COLO829 (cell line): ENCODE data around the gene FGF6.
A peak's percentile ranks its signal among the peaks of the same experiment; 100 is the strongest.
"Not testable (repeated sequence)": the region's sequence is repeated elsewhere in the genome, so short reads cannot be mapped to it uniquely, and the experiment has no call there.

Experiments
- DNase-seq: peaks from one replicate; pipeline ENCODE4 v3.0.0; 2012; ENCODE audit warnings: low spot score

FGF6 gene, protein sequence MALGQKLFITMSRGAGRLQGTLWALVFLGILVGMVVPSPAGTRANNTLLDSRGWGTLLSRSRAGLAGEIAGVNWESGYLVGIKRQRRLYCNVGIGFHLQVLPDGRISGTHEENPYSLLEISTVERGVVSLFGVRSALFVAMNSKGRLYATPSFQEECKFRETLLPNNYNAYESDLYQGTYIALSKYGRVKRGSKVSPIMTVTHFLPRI

DNA sequence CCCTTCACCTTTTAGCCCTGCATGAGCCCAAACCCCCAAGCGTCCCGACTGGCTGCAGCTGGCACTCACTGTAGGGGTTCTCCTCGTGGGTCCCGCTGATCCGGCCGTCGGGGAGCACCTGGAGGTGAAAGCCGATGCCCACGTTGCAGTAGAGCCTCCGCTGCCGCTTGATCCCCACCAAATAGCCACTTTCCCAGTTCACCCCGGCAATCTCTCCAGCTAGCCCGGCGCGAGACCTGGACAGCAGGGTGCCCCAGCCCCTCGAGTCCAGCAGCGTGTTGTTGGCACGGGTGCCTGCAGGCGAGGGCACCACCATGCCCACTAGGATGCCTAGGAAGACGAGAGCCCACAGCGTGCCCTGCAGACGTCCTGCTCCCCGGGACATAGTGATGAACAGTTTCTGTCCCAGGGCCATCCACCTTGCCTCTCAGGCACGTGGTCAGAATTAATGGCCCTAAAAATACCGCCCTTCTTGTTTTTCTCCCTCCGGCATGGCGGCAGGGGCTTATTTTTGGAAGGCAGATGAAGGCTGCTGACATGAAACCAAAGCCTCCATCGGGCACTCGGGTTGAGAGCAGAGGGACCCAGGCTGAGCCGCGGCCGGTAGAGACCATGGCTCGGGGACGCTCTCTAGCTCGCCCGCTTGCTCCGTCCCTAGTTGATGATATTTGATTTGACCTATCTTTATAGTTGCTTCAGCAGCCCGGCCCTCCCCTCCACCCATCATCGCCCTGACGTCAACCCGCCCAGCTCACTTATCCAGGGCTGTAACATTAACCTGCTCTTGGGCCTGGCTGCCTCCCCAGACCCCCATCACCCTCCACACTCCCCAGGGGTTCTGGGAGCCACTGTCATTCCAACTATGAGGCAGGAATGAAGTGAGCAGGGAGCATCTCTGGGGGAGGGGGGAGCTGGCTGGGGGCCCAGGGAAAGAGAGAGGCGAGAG is at the start of gene FGF6:
TSS of gene FGF6 (minus strand) at position 660 of the 946 bp plus-strand sequence. CDS start at position 415, 245 bp downstream.
- no peak for DNase-seq

- DNase-seq, result no peak
Measured at GRCh38 chr12:4490973-4491372, 45.4 kb upstream of the FGF6 start.

DNA sequence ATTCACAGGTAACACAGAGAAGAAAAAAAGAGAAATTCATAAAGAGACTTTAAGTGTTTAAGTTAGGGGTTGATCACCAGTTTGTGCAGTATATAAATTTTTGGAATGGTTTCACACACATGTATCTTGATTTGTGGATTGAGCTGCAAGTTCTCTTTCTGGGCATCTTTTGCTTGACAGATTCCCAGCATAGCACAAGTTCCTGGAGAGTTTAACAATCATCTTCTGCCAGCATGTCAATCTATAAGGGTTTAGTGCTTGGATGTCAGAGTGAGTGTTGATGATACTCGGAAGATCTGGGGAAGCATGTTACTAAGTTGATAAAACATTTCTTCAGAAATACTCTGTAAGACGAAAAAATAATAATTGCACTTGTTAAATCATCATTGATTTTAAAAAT is 43.9 kb upstream of the FGF6 start:
- no peak for DNase-seq

DNA sequence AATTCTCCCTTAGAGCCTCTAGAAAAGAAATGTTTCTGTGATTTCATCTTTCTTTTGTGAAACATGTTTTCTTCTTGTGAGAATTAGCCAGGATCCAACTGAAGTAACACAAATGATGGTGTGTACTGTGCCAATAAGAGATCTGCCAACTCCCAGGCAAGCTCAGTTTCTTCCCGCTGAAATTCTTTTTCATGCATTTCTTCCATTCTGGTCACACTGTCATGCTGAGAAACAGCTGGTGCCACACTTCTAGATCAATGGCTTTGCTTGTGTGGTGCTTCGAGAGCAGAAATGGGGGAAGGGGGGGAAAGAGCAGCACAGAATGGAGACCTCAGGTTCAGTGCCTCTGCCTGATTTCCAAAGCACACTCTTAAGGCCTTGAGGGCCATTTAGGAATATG is 41.4 kb upstream of the FGF6 start:
- no peak for DNase-seq

GRCh38 chr12:4486049-4486699 is 40.6 kb upstream of the FGF6 start:
- DNase-seq, result no peak

DNA sequence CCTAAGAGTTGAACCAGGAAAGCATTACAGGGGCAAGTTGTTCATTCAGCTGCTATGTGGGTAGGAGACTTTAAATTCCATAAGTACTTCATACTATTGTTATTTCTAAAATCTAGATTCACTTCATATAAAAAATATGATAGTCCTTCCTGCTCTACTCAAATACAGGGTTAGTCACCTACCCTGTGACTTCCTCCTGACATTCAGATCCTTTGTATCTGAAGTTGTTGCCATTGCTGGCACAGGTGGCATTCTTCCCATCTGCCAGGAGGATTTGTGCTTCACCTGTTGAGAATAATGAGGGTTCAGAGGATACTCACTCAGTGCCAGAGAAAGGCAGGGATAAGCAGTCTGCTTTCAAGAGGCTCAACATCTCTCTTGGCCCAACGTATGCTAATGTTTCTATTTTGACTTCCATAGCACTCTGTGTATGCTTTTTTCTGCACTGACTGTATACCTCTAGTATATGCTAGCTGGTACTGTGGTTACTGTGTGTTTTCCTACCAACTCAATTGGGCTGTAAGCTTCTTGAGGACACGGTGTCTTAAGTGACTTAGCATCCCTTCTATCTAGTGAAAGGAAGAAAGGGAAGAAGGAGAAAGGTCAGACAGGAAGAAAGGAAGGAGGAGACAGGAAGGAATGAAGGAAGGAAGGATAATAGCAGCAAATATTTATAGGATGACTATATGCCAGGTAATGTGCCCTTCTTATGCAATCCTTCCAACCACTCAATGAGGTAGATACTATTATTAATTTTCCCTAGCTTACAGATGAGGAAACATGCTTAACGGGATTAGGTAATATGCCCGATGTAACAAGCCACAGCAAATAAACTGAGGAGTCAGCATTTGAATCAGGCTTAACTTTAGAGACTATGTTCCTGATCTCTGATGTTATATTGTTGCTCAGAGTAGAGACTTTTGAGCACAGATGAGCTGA is 38.5 kb upstream of the FGF6 start:
- DNase-seq, result no peak

DNA sequence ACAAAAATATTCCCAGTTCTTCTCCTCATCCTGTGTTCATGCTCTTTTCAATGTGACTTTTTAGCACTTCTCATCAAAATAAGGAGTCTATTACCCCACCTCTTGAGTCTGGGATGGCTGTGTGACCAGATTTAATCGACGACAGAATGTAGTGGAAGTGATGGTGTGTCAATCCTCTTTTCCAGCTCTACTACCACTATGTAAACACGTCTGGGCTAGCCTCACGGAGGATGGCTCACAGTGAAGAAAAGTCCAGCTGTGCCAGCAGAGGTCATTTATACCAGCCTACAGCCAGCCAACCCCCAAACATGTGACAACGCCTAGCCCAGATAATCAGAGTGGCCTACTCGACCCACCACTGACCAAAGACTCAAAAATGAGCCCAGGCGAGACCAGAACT is 37.3 kb upstream of the FGF6 start:
- no peak for DNase-seq

DNA sequence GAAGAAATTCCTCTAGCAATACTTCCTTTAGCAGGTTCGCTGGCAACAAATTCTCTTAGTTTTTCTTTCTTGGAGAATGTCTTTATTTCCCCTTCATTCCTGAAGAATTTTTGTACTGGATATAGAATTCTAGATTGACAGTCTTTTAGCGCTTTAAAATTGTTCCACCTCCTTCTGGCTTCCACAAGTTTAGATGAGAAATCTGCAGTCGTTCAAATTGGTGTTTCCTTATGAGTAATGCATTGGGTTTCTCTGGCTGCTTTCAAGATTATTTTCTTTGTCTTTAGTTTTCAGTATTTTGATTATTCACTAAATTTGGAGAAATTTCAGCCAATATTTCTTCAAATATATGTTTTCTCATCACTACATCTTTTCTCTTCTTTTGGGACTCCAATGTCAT is 33.3 kb upstream of the FGF6 start:
- DNase-seq, result no peak

DNA sequence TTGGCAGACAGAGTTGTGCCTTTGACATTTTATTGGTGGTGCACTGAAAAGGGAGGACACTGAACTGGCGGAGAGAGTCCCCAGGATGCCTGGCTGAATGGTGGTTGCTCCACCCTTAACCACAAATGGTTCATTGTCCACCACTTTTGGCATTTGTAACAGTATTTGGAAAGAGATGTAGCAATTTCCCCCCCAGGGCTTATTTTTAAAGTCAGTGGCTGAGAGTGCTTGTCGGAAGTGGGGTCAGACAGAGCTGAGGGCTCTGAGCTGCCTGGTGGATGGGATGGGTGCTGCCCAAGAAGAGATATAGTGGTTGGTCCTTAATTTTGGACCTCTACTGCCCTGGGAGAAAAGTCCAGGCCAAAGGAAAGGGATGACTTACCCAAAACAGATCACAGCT is 31.5 kb upstream of the FGF6 start:
- DNase-seq, result peak; percentile 21

DNA sequence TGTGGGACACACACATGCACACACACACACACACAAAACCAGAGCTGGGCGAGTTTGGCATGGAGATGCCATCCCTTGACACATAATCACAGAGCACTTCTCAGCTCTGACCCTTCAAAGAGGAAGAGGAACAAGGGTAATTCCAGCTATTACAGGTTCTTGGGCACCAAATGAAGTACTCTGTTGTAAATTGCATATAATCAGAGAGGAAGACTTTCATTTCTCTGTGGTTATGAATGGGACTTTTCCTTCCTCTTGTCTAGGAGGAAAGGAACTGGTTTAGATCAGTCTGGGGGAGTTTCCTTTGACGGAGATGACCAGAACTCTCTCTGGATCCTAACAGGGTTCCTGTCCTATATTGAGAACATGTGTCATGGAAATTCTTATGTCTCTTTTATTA is 26.4 kb upstream of the FGF6 start:
- DNase-seq, result no peak

DNA sequence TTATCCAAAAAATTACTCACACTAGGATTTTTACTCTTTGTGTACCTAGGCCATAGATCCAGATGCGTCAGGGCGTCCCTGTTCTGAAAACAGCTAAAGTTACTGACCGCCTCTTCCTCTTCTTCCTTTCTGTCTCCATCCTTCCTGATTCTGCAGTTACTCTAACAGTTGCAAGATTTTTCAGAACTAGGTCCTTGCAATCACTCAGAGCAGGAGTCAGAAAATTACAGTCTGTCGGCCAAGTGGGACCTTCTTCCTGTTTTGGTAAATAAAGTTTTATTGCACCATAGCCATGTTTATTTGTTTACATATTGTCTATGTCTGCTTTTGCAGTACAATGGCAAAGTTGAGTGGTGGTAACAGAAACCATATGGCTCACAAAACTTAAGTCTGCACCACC is 25.6 kb upstream of the FGF6 start:
- DNase-seq, result no peak

DNA sequence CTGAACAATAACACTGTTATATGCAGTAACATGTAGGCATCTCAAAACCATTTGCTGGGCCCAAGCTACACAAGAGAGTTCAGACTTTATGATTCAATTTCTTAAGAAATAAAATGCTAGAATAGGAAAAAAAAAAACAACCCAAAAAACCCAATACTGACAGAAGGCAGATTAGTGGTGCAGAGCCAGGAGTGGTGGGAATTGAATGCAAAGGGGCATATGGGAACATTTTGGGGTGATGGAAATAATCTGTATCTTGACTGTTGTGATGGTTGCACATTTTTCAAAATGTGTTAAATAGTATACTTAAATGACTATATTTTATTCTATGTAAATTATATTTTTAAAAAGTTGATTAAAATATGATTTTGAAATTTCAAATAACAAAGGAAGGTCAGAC is 23.4 kb upstream of the FGF6 start:
- DNase-seq, result no peak

GRCh38 chr12:4460761-4461160 is 15.1 kb upstream of the FGF6 start:
- no peak for DNase-seq

DNA sequence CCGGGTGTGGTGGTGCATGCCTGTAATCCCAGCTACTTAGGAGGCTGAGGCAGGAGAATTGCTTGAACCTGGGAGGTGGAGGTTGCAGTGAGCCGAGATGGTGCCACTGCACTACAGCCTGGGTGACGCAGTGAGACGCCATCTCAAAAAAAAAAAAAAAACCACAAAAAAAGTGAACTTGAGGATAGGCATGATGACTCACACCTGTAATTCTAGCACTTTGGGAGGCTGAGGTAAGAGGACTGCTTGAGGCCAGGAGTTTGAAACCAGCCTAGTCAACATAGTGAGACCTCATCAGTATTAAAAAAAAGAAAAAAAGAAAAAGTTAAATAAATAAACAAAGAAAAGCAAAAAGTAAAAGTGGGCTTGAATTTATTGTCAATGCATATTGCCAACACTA is 10.2 kb upstream of the FGF6 start:
- DNase-seq, result not testable (repeated sequence)

DNA sequence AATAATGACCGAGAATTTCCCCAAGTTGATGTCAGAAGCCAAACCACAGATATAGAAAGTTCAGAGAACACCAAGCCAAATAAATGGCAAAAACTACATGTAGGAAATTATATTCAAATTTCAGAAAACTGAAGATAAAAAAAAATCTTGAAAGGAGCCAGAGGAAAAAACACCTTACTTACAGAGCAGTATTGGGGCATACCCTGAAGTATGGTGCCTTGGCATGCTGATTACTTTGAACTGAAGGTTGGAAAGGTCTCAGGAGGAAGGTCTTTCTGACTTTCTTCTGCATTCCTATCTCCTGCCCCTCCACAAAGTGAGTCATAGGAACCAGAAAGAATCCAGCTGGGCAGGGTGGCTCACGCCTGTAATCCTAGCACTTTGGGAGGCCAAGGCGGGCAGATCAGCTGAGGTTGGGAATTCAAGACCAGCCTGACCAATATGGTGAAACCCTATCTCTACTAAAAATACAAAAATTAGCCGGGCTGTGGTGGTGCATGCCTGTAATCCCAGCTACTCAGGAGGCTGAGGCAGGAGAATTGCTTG is 8.8 kb upstream of the FGF6 start:
- DNase-seq, result no peak

- DNase-seq, result no peak
Measured at GRCh38 chr12:4451694-4452093, 6.1 kb upstream of the FGF6 start.

DNA sequence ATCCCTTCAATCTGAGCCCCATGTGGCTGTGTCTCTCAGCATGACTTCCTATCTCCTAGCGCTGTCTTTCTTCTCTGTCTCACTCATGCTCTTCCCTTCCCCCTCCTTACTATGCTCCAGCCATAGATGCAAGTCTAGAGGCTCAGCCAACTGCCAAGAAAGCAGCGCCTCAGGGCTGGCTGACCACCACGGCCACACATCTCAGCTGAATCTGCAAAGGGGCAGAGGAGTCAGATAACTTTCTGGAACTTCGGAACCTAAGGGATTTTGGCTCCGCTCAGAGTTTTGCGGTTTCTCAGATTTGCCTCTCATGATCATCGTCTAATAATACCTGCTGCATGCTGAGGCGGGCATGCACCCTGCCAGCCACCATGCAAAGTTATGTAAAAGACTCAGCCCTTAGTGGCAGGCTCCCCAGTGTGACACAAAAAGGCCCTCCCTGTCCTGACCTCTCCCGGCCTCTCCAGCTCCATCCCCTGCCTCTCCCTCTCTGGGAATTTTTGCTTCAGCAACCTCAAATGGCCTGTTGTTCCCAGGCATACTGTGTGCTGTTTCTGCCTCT is 5.0 kb upstream of the FGF6 start:
- DNase-seq, result no peak

GRCh38 chr12:4449851-4450221 is 4.2 kb upstream of the FGF6 start:
- no peak for DNase-seq

- DNase-seq, result peak; percentile 23
Measured at GRCh38 chr12:4448943-4449850, 3.6 kb upstream of the FGF6 start.

- no peak for DNase-seq
Measured at GRCh38 chr12:4448371-4448940, 2.8 kb upstream of the FGF6 start.
